IMR-90 (cell line): Measurements from ENCODE around the gene HIVEP1. TPM values are rescaled to one million over a fixed set of nuclear protein-coding genes. Genes with fewer than 3 reads are reported as not detected.

Experiments
- ATAC-seq: fragments of 200-7000 bp; cut with Tn5 transposase; 2 replicates; pipeline ENCODE4 v1.9.1; 2020; ENCODE audit warnings: low read depth, mild to moderate bottlenecking, moderate library complexity
- BruUV-seq: library from RNA; stranded (reverse); fragments of 400-500 nt; replicated peaks from 2 replicates; lab custom pipeline; 2021; lab: Mats Ljungman, UMichigan
- CTCF ChIA-PET: fragments of 300-600 bp; formaldehyde crosslinking; extraction: SDS; loops from one replicate; lab custom pipeline; 2021; ENCODE audit warnings: antibody characterized with exemption; lab: Yijun Ruan, JAX
- POLR2A ChIA-PET: fragments of 300-600 bp; sonication (Branson Sonifier 250); formaldehyde crosslinking; loops from one replicate; lab custom pipeline; 2022; ENCODE audit warnings: antibody characterized with exemption; ENCODE audit not compliant: unreplicated experiment; lab: Charles Lee
- DNase-seq: peaks from one replicate; pipeline ENCODE4 v3.0.0; 2013
- H2AFZ ChIP-seq: replicated peaks from 2 replicates; pipeline ENCODE3; 2013; ENCODE audit warnings: low read length, mild to moderate bottlenecking; ENCODE audit not compliant: poor library complexity
- H2AK5ac ChIP-seq: 2 replicates; pipeline ENCODE4 v1.6.1; 2013; ENCODE audit warnings: low read depth, low read length, inconsistent platforms
- H2AK9ac ChIP-seq: replicated peaks from 2 replicates; pipeline ENCODE3; 2013; ENCODE audit warnings: mild to moderate bottlenecking, low read depth, low read length, moderate library complexity; ENCODE audit not compliant: poor library complexity
- H2BK120ac ChIP-seq: 2 replicates; pipeline ENCODE4 v1.6.1; 2013; ENCODE audit warnings: low read depth, low read length, inconsistent platforms
- H2BK15ac ChIP-seq: 3 replicates; pipeline ENCODE4 v1.6.1; 2013; ENCODE audit warnings: low read depth, low read length, inconsistent platforms
- H2BK20ac ChIP-seq: 2 replicates; pipeline ENCODE4 v1.6.1; 2013; ENCODE audit warnings: low read depth, mild to moderate bottlenecking, inconsistent platforms, low read length, moderate library complexity
- H2BK5ac ChIP-seq: 2 replicates; pipeline ENCODE4 v1.6.1; 2013; ENCODE audit warnings: mild to moderate bottlenecking, low read depth, low read length, inconsistent platforms; ENCODE audit not compliant: poor library complexity, severe bottlenecking
- H3K14ac ChIP-seq: replicated peaks from 2 replicates; pipeline ENCODE4 v1.6.1; 2013; ENCODE audit warnings: low read depth, low read length, inconsistent platforms
- H3K18ac ChIP-seq: 2 replicates; pipeline ENCODE4 v1.6.1; 2013; ENCODE audit warnings: low read depth, low read length, control low read depth
- H3K23ac ChIP-seq: 2 replicates; pipeline ENCODE4 v1.6.1; 2013; ENCODE audit warnings: low read depth, low read length, inconsistent platforms
- H3K27ac ChIP-seq: 2 replicates; pipeline ENCODE4 v1.5.1; 2013; ENCODE audit warnings: mild to moderate bottlenecking, control low read depth, low read length; ENCODE audit not compliant: insufficient read depth
- H3K27me3 ChIP-seq: 2 replicates; pipeline ENCODE4 v1.6.1; 2013; ENCODE audit warnings: low read length; ENCODE audit not compliant: control insufficient read depth, insufficient read depth
- H3K36me3 ChIP-seq: 2 replicates; pipeline ENCODE4 v1.6.1; 2013; ENCODE audit warnings: low read length, mixed read lengths; ENCODE audit not compliant: control insufficient read depth, insufficient read depth
- H3K4ac ChIP-seq: 2 replicates; pipeline ENCODE4 v1.6.1; 2013; ENCODE audit warnings: low read depth, low read length, inconsistent platforms
- H3K4me1 ChIP-seq: 2 replicates; pipeline ENCODE4 v1.6.1; 2013; ENCODE audit warnings: low read length, mixed read lengths; ENCODE audit not compliant: control insufficient read depth, insufficient read depth
- H3K4me2 ChIP-seq: 2 replicates; pipeline ENCODE4 v1.6.1; 2013; ENCODE audit warnings: low read depth, mild to moderate bottlenecking, control low read depth, low read length, moderate library complexity
- H3K4me3 ChIP-seq: 2 replicates; pipeline ENCODE4 v1.5.1; 2013; ENCODE audit warnings: low read depth, mild to moderate bottlenecking, control low read depth, low read length, moderate library complexity; ENCODE audit not compliant: insufficient read depth
- H3K56ac ChIP-seq: 2 replicates; pipeline ENCODE4 v1.6.1; 2013; ENCODE audit warnings: low read length, inconsistent platforms; ENCODE audit not compliant: insufficient read depth; ENCODE audit errors: extremely low read depth
- H3K79me1 ChIP-seq, 2 experiments: 2 replicates each; pipeline ENCODE4 v1.6.1; 2013; ENCODE audit warnings: low read length in 2 of 2, inconsistent platforms in 1 of 2, low read depth in 1 of 2
- H3K9ac ChIP-seq: 2 replicates; pipeline ENCODE4 v1.6.1; 2013; ENCODE audit warnings: low read depth, low read length, control low read depth
- H3K9me1 ChIP-seq: 2 replicates; pipeline ENCODE4 v1.6.1; 2013; ENCODE audit warnings: low read length, inconsistent platforms; ENCODE audit not compliant: insufficient read depth
- H3K9me3 ChIP-seq: 2 replicates; pipeline ENCODE4 v1.6.1; 2013; ENCODE audit warnings: low read length; ENCODE audit not compliant: control insufficient read depth, insufficient read depth
- H4K20me1 ChIP-seq: 2 replicates; pipeline ENCODE4 v1.6.1; 2013; ENCODE audit warnings: low read length, inconsistent platforms; ENCODE audit not compliant: insufficient read depth
- H4K5ac ChIP-seq: 2 replicates; pipeline ENCODE4 v1.6.1; 2013; ENCODE audit warnings: mild to moderate bottlenecking, low read depth, low read length, control low read depth
- H4K8ac ChIP-seq, 2 experiments: 2 replicates each; pipeline ENCODE4 v1.6.1; 2013; ENCODE audit warnings: low read depth in 2 of 2, low read length in 2 of 2, control low read depth in 1 of 2, inconsistent platforms in 1 of 2
- H4K91ac ChIP-seq: 2 replicates; pipeline ENCODE4 v1.6.1; 2013; ENCODE audit warnings: low read depth, low read length, inconsistent platforms; ENCODE audit not compliant: insufficient read depth
- BHLHE40 ChIP-seq: fragments of 150-350 bp; IDR thresholded peaks from 2 replicates; pipeline ENCODE4 v1.6.1; 2016; ENCODE audit warnings: mild to moderate bottlenecking, low read depth, low read length
- POLR2A ChIP-seq: IDR thresholded peaks from 2 replicates; pipeline ENCODE4 v1.6.1; 2012; ENCODE audit warnings: mild to moderate bottlenecking, low read depth, low read length
- RCOR1 ChIP-seq: IDR thresholded peaks from 2 replicates; pipeline ENCODE4 v1.6.1; 2012; ENCODE audit warnings: mild to moderate bottlenecking, low read length, improper control_type of control experiment; ENCODE audit not compliant: insufficient replicate concordance
- RFX5 ChIP-seq: IDR thresholded peaks from 2 replicates; pipeline ENCODE4 v1.8.0; 2012; ENCODE audit warnings: low read depth, mild to moderate bottlenecking, low read length, moderate library complexity
- SMC3 ChIP-seq: fragments of 150-350 bp; IDR thresholded peaks from 2 replicates; pipeline ENCODE4 v1.6.1; 2016; ENCODE audit warnings: low read depth, mild to moderate bottlenecking, antibody characterized with exemption, low read length, moderate library complexity
- USF2 ChIP-seq: fragments of 150-350 bp; IDR thresholded peaks from 2 replicates; pipeline ENCODE4 v1.6.1; 2017; ENCODE audit warnings: mild to moderate bottlenecking, antibody characterized with exemption, low read length, low read depth
- WGBS, 2 experiments: methylation state at CpG; one replicate each; pipeline versions ENCODE4 v1.1.5 to v1.1.7; 2013; ENCODE audit warnings: missing lambda C conversion rate in 2 of 2; ENCODE audit not compliant: insufficient read length in 1 of 2; ENCODE audit errors: extremely low coverage in 2 of 2; 5-methylcytosine and 5-hydroxymethylcytosine counted together
- dilution Hi-C: fragments of 300-500 bp; cut with HindIII; formaldehyde crosslinking; loops from one replicate; pipeline ENCODE4 v1.14.3; 2018; ENCODE audit warnings: low sequenced_read_pairs; ENCODE audit not compliant: unreplicated experiment
- in situ Hi-C: fragments of 300-500 bp; cut with MboI; formaldehyde crosslinking; loops from 3 replicates; pipeline ENCODE4 v1.14.3; 2019; ENCODE audit warnings: low sequenced_read_pairs, inconsistent platforms, mixed read lengths
- intact Hi-C: fragments of 100-400 bp; cut with micrococcal nuclease; formaldehyde crosslinking; loops from 2 replicates; pipeline ENCODE4 v1.10.0; 2022
- polyA plus RNA-seq, 3 experiments: library from polyadenylated mRNA; depleted of rRNA; stranded (reverse); fragments of >200 nt; gene quantifications; 2 replicates each; pipeline ENCODE4 v1.2.3, GENCODE V29; 2012; ENCODE audit warnings: low replicate concordance in 1 of 3
- total RNA-seq: library from RNA; depleted of rRNA; stranded (reverse); fragments of >200 nt; gene quantifications from 2 replicates; pipeline ENCODE4 v1.2.3, GENCODE V29; 2012

The HIVEP1 gene
- total and polyA plus RNA-seq, 2 of the 4 experiments (the other 2 are of a cell fraction): 13.0 to 17.2 TPM

- POLR2A ChIA-PET: no interaction called here
- CTCF ChIA-PET: no interaction called here
- peak overlapping the region; percentile 94; the same call in 1 of the 2 replicates for H2AK5ac ChIP-seq
- H3K9me3 ChIP-seq: no peaks in the 10 kb centered on the region
- H3K4me3 ChIP-seq: no peak overlapping the region
- no peak overlapping the region for H3K56ac ChIP-seq
- no TSS peak for BruUV-seq
- H2BK20ac ChIP-seq: peak overlapping the region; percentile 94
- intact Hi-C loops: no loop called here
- H4K20me1 ChIP-seq: no peaks in the 10 kb centered on the region
- peaks cover 16% of the 10 kb centered on the region for H3K4me1 ChIP-seq
- peak overlapping the region; percentile 81; the same call in 1 of the 2 replicates for H3K18ac ChIP-seq
- peak overlapping the region; percentile 83; the same call in 1 of the 2 replicates for H3K14ac ChIP-seq
- H3K4me2 ChIP-seq: no peak overlapping the region
- H3K9me1 ChIP-seq: peaks cover 16% of the 10 kb centered on the region
- no peak for DNase-seq
- H2BK120ac ChIP-seq: peak overlapping the region; percentile 88
- in situ Hi-C loops: no loop called here
- H2BK15ac ChIP-seq: peak overlapping the region; percentile 90; the same call in 2 of the 3 replicates
- H3K23ac ChIP-seq: no peak overlapping the region
- H4K91ac ChIP-seq: peak overlapping the region; percentile 58
- no peak for ATAC-seq
- H2BK5ac ChIP-seq: peak overlapping the region; percentile 62
- H4K5ac ChIP-seq: peak overlapping the region; percentile 73; the same call in 1 of the 2 replicates
- H2AK9ac ChIP-seq: no peak overlapping the region
- H3K4ac ChIP-seq: peak overlapping the region; percentile 86
- dilution Hi-C loops: no loop called here
- WGBS, 2 experiments: 91% methylated on average over 5 of the region's 8 CpGs; no CpG with 5 or more reads in 1 of the 2 experiments
- no peaks in the 10 kb centered on the region for H3K36me3 ChIP-seq
- H3K79me1 ChIP-seq: no peaks in the 10 kb centered on the region; a peak in 1 of 4 replicates
- no peak overlapping the region for H3K9ac ChIP-seq
- H3K27ac ChIP-seq: no peak overlapping the region
- H4K8ac ChIP-seq: peak overlapping the region; percentile 52 to 67; a peak in 2 of 4 replicates
- no peak overlapping the region for H2AFZ ChIP-seq
- TF ChIP-seq RFX5 (no peak), BHLHE40 (no peak), RCOR1 (no peak), POLR2A (no peak), USF2 (no peak), SMC3 (no peak)
- H3K27me3 ChIP-seq: no peaks in the 10 kb centered on the region
Measured at GRCh38 chr6:11972270-11972669, 39.8 kb upstream of the HIVEP1 start.
